Measurements from ENCODE around the gene PHETA2.

- TF ChIP-seq POLR2A (IDR thresholded peaks at IDR 0.05; ENCODE audit: low read depth) (no peak), CTCF (IDR thresholded peaks at IDR 0.05) (no peak), POLR2AphosphoS5 (IDR thresholded peaks at IDR 0.05) (no peak), EP300 (IDR thresholded peaks at IDR 0.05) (no peak)
These were observed 47.3 kb upstream of the PHETA2 start for GRCh38 chr22:42026705-42027104.

All from esophagus muscularis mucosa (tissue), 4 donors.